Activated effector memory CD4-positive, alpha-beta T cell treated with Interleukin-2 at 50 U/mL for 16 hours (primary cell): Measurements from ENCODE around the gene TANGO2.

Experiments used
- DNase-seq: peaks from one replicate; pipeline ENCODE4 v3.0.0-alpha.2; 2020

Gene TANGO2

DNA sequence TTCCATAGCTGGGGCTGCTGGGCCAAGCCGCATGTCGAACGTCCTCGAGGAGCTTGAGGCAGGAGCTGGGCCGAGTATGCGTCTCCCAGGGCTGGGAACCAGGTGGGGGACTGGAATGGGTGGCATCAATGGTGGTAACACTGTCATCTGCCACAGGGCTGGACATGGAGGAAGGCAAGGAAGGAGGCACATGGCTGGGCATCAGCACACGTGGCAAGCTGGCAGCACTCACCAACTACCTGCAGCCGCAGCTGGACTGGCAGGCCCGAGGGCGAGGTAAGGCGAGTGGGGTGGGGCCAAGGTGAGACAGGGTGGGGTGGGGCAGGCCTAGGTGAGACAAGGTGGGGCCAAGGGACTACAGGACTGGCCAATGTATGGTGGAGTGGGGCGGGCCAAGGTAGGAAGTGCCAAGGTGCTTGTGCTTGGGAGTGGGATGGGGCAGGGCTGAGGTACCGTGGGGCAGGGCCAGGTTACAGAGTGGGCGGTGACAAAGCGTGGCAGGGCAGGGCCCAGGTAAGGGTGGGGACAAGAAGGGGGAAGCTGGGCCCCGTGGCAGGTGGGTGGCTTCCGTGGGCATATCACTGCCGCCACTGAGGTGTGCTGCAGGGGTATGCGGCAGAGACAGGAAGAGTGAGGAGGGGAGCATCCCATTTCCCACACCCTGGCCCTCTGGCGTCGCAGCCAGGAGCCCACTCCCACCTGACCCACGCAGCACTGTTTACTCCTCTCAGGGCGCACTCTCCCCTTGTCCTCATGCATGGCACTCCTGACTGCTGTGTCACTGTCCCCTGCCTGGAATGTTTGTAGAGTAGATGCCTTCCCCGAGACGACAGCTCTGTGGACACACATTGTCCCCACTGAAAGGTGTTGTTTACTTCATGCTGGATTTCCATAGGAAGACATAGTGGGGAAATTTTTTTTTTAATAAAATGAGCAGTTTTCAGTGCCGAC, 31.7 kb downstream of the TANGO2 start:
- no peak for DNase-seq

DNA sequence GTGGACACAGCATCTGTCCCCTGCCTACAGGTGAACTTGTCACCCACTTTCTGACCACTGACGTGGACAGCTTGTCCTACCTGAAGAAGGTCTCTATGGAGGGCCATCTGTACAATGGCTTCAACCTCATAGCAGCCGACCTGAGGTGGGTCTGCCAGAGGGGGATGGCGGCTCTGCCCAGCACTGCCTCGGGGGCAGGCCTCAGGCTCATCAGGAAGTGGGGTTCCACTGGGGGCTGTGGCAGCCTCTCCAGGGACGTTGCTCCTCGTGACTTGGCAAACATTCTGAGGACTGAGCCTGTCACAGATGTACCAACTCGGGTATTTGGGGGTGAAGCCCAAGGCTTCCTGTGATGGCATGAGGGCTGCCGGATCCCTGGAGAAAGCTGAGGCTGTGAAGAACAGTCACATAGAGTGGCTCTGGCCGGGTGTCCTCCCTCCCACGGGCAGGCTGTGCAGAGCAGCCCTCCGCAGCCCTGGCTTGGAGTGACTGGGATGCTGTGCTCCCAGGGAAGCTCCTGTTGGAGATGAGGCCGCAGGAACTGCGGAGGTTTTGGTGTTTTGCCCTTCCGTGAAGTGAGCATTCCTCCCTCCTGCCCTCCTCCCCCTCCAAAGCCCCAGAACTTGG, 32.6 kb downstream of the TANGO2 start:
- no peak for DNase-seq

DNA sequence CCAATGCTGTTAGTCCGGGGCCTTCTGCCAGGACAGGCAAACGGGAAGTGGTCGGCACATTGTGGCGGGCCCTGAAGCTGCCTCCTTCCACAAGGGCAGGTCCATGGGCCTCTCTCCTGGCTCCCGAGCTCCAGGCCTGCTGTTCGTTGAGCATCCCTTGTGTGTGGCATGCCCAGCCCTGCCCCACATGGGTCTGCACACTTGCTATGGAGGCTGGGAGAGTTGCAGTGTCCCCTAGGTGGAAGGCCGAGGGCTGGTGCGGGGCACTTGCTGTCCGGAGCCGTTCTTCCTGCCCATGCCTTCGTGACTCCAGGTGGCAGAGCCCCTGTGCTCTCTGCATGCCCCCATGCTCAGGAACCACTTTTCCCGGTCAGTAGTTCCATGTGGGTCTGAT, 33.1 kb downstream of the TANGO2 start:
- DNase-seq, result no peak

DNA sequence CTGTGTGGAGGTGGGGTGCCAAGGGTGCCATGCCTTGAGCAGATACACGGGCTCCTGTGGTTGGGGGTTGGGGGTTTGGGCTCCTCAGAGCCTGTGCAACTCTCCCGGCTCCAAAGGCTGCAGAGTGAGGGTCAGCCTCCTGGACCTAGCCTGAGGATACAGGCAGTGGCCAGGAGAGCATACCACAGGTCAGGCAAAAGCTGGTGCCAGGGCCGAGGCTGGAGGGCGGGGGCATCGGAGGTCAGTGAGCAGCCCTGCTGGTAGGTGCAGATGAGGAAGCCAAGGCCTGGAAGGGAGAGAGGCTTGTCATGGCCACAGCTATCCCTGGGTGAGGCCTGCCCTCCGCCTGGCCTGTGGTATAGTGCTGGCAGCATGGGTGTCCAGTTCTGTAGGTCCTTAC, 33.6 kb downstream of the TANGO2 start:
- no peak for DNase-seq

DNA sequence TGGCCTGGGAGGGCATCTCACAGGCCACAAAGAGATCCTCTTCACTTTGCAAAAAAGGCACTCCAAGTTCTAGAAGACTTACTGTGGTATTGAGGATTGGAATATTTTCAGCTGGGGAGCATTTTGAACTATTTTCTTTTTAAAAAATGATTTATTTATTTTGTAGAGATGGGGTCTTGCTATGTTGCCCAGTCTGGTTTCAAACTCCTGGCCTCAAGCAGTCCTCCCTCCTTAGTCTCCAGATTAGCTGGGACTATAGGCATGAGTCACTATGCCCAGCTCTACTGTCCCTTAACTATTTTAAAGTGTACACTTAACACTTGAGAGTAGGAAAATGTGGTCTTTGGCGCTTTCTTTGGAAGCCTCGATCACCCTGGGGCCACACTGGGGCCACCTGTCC, 34.2 kb downstream of the TANGO2 start:
- no peak for DNase-seq

DNA sequence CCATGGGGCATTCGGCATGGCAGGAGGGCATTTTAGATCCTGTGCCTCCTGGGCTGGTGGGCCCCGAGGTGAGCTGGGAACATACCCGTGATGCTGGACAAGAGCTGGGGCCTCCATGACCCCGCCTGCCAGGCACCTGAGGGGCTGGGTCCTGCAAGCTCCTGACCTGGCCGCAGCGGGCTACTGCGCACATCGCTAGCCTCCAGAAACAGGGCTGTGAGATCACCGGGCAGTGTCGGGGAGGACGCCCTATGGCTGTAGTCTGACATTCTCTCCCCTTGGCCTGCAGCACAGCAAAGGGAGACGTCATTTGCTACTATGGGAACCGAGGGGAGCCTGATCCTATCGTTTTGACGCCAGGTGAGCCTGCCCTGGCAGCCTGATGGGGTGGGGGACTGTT, 34.7 kb downstream of the TANGO2 start:
- no peak for DNase-seq

DNA sequence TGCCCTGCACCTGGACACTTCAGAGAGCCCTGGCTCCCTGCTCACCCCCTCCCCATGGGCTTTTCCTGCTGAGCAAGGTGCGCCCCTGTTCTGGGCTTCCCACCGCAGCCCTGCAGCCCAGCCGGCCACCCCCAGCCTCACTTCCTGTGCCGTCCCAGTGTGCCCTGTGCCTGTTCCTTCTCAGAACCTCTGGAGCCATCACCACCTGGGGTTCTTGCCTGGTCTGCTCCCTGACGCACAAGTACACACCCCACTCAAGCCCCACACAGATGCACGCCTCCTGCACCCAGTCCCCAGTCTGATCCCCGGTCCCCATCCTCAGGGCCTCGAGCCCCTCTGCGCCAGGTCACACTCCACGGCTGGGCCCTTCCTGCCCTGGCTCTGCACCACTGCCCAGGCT, 35.3 kb downstream of the TANGO2 start:
- DNase-seq, result no peak

DNA sequence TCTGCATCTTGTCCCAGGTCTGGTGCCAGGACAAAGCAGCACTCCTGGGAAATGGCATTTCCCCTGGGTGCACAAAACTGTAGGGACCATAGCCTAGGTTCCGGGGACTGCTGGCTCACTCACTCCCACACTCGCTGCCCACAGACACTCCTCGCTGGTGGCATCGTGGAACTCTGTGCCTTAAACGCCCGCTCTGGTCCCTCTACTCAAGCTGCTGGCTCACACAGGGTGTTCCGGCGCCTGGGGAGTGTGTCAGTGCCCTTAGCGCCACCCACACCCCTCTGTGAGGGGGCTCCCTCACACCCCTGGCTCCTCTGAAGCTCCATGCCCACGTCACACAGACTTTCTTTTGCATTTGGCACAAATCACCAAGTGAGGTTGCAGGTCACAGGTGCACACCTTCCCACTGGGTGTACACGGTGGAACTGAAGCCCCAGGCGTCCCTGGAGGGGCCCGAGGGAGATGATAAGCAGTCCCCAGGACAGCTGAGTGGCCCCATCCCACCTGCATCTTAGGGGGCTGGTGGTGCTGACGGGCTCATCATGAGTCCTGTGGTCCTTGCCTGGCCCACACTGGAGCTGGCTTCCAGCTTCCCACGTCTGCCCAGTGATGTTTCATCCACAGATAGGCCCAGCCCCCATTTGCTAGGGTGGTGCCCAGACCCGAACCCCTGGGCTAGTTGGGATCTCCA, 35.9 kb downstream of the TANGO2 start:
- DNase-seq, result no peak

DNA sequence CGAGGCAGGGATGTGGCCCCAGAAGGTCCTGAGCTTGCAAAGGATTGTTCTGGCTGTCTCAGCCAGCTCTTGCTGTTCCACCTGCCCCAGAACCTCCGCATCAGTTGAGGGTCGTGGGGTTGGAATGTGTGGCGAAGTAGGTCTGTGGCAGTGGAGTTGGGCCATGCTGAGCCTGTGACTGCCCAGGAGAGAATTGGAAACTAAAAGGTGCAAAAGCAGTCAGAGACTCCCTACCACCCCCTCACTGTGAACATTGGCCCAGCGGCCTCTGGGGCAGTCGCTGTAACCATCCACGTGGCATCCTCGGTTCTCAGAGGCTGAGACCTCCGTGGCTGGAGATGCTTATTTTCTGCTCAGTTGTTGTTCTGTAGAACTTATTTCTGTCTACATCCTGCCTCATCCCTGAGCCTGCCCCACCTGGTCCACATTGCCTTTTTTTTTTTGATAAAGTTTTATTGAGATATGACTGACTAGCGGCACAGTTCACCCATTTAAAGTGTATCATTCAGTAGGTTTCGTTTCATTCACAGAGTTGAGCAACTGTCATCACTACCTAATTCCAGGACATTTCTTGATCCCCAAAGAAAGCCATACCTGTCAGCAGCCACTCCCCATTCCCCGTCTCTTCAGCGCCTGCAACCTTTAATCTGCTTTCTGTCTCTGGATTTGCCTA, 36.8 kb downstream of the TANGO2 start:
- DNase-seq, result no peak

DNA sequence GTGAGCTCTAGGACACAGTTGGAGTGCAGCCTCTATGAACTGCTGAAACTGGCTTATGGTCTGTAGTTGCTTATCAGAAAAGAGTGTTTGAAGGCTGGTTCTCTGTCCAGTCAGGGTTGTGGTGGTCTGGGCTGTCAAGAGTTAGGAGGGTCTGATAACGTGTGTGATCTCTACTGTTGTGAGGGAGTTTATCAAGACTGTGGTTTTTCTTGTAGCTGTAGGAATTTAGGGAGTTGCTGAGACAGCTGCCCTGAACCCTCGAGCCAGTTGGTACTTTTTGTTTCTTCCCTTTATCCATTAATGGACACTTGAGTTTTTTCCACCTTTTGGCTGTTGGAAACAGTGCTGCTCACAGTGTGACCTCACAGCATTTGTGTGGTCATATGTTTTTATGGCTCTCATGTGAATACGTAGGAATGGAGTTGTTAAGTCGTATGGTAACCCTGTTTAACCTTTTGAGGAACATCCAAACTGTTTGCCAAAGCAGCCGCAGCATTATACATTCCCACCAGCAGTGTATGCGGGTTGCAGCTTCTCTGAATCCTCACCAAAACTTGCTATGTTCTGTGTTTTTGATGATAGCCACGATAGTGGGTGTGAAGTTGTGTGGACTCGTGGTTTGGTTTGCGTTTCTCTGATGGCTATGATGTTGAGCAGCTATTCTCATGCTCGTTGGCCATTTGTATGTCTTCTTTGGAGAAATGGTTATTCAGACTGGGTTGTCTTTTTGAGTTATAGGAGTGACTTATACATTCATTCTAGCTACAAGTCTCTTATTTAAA, 38.3 kb downstream of the TANGO2 start:
- no peak for DNase-seq

DNA sequence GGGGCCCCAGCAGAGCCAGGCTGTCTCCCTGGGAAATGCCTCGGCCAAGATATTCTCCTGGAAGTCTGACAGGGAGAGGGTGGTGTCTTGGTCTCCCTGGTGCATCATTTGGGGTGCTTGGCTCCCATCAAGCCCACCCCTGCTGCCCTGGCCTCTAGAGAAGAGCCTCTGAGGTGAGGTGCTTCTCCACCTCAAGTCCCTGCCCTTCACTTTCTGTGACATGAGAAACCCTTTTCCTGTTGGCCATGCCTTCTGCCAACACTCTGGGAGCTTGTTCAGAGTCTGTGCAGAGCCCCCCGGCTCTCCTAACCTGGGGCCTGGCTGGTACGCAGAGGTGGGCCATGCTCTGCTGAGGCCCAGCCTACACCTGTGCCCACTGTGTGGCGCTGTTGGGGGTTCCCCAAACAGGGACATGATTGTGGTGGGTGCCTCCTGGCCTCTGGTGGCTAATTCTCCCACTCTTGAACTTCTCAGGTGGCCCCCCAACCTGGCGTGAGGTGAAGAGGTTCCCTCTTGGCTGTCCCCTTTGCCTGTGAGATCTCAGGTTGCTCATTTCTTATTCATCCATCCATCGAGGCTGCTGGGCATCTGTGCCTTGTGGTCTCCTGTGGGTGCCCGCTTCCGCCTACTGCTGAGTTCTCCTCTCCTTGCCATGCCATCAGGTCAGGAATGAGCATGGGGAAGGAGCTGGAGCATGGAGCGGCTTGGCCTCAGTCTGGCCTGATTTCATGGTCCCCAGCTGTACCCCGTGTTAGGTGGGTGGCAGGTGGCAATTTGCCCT, 40.0 kb downstream of the TANGO2 start:
- DNase-seq, result no peak

DNA sequence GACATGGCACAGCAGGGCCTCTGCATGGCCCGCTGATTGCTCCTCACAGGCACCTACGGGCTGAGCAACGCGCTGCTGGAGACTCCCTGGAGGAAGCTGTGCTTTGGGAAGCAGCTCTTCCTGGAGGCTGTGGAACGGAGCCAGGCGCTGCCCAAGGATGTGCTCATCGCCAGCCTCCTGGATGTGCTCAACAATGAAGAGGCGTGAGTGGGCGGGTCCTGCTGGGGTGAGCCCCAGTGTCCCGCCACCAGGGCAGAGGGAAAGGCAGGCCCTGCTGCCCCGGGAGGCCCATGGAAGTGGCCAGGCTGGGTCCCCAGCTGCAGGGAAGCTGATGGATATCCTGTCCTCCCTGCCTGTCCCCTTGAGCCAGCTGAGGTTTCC, 40.6 kb downstream of the TANGO2 start:
- DNase-seq, result no peak

DNA sequence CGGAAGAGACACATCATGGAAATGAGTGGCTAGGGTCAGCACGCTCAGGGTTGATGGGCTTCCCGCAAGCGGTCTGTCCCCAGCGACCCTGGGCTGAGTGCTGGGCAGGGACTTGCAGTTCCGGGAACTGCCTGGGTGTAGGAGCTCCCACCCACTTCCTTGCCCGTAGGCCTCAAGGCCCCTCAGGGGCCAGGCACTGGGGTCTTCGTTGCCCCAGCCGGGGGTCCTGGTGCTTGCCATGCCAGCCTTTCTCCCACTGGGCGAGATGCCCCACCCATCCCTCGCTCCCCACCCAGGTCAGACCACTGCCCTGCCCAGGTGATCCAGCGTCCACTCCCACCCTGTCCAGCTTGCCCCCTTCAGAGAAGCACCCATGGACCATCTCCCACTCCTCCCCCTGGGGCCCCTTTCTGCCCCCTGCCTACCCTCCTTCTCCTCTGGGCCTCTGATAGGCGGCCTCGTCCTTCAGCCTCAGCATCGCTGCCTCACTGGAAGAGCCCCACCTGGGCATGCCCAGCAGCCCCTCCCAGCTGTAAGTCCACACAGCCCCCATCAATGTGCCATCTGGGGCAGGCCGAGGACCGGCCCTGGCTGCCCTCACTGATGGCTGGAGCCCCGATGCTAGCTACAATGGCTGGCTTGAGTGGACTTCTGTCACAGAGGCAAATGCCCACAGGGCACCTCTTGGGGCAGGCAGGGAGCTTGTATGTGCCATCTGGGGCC, 41.3 kb downstream of the TANGO2 start:
- DNase-seq, result no peak

DNA sequence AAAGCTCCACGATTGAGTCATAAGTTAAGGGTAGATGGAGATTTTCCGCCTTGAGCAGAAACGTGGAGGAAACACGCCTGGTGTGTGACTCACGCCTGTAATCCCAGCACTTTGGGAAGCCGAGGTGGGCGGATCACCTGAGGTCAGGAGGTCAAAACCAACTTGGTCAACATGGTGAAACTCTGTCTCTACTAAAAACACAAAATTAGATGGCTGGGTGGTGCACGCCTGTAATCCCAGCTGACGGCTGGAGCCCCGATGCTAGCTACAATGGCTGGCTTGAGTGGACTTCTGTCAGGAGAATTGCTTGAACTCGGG, 41.8 kb downstream of the TANGO2 start:
- no peak for DNase-seq

DNA sequence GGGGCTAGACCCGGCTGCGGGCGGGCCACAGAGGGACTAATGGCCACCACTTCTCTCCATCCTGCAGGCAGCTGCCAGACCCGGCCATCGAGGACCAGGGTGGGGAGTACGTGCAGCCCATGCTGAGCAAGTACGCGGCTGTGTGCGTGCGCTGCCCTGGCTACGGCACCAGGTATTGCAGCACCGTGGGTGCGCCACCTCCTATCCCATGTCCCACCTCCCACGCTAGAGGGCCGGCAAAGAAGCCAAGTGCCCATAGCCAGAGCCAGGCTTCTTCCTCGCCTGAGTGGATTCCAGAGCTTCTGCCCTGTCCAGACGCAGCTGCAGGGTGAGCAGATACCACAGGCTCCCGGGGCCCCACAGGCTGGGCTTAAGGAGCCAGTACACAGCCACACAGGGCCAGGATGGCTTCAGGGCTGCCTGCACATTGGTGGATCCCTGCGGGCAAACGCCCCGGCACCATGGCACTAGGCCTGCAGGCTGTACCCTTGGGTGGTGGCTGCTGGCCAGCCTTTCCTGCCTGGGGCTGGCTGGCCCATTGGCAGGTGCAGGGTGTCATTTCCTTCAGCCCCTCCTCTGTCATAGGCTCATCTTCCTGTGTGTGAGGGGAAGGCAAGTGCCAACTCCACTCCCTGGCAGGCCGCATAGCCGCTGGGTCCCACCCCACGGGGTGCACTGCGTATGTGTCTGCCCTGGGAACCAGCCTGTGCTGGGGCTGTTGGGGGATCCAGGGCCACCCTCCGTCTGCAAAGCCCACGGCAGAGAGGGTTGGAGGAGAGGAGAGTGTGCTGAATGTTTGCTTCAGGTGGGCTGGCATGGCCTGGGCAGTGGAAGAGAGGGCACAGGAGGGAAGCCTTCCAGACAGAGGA, 42.6 kb downstream of the TANGO2 start:
- no peak for DNase-seq

DNA sequence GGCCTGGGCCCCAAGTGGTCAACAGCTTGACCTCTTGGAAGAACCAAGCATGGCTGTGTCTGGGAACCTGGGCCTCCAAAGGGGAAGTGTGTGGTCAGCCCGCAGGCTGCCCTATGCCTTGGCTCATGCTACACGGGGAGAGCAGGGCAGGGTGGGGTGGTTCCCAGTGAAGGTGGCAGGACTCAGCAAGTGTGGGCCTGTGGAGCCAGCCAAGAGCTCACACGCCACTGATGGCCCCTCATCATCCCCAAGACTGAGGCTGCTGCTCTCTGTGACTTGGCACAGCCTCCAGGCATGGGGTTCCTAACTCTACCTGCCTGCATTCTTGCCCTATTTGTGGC, 43.2 kb downstream of the TANGO2 start:
- no peak for DNase-seq

DNA sequence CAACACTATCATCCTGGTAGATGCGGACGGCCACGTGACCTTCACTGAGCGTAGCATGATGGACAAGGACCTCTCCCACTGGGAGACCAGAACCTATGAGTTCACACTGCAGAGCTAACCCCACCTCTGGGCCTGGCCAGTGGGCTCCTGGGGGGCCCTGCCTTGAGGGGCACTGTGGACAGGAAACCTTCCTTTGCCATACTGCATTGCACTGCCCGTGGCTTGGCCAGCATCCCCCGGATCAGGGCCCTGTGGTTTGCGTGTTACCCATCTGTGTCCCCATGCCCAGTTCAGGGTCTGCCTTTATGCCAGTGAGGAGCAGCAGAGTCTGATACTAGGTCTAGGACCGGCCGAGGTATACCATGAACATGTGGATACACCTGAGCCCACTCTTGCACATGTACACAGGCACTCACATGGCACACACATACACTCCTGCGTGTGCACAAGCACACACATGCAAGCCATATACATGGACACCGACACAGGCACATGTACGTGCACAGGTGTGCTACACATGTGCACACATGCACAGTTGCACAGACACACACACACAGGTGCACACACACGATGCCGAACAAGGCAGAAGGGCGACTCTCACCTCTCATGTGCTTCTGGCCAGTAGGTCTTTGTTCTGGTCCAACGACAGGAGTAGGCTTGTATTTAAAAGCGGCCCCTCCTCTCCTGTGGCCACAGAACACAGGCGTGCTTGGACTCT, 43.8 kb downstream of the TANGO2 start:
- DNase-seq, result no peak

DNA sequence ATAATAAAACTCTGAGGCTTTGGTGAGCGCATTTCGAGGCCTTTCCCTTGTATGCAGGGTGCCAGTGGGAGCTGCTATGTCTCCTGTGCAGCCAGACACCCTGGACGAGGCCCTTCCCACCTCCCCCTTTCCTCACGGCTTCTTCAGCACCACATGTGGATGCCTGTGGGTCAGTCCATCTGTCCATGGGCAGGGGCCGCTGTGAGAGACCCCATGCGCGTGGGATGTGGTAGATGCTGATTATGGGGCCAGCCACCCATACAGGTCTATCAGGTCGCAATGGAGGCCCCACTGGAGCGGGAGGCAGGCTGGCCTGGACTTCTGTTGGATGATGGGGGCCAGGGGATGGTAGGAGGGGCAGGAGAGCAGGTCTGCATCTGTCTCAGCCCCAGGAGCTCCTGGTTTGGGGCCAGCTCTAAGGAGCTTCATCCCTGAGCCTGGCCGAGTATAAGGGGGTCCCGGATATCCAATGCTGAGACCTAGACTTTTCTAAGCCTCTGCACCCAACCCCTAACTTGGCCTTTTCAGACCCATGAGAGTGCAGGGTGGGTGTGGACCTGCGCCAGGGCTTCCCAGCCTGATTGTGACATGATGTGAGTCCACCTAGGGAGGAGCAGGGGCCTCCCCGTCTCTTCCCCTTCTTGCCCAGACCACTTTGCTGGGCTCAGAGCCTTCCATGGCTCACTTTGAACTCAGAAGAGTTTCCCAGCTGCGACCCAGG, 45.1 kb downstream of the TANGO2 start:
- no peak for DNase-seq
